Subcutaneous adipose tissue (tissue), 4 donors: ENCODE results near the gene SLC45A2. TPM values are rescaled to one million over a fixed set of nuclear protein-coding genes. Genes with fewer than 3 reads are reported as not detected.

Experiments
- CTCF ChIP-seq: fragments of 450-650 bp; IDR thresholded peaks from one replicate; pipeline ENCODE4 v1.5.1; 2016; ENCODE audit warnings: low read depth, mild to moderate bottlenecking, control low read depth, antibody characterized with exemption, moderate library complexity
- total RNA-seq, 4 donors: library from RNA; depleted of rRNA; stranded (reverse); fragments of >200 nt; gene quantifications; one replicate each; pipeline ENCODE4 v1.1.0, GENCODE V29; 2016

SLC45A2 gene
- total RNA-seq, 4 donors from 2014 or later = not detected

GRCh38 chr5:34013547-34013946 is 29.1 kb upstream of the SLC45A2 start:
- TF ChIP-seq CTCF = no peak

- no peak for TF ChIP-seq CTCF
These were observed 28.3 kb upstream of the SLC45A2 start for GRCh38 chr5:34012791-34013190.

- TF ChIP-seq CTCF = no peak
These were observed 27.0 kb upstream of the SLC45A2 start for GRCh38 chr5:34011536-34011935.

GRCh38 chr5:34009610-34010009 is 25.1 kb upstream of the SLC45A2 start:
- TF ChIP-seq CTCF = no peak

- TF ChIP-seq CTCF = no peak
These were observed 24.3 kb upstream of the SLC45A2 start for GRCh38 chr5:34008802-34009201.

- no peak for TF ChIP-seq CTCF
These were observed 23.4 kb upstream of the SLC45A2 start, which contains the start of gene AMACR for GRCh38 chr5:34007621-34008600. AMACR (minus strand) TSS chr5:34008050; CDS start chr5:34008019, 31 bp downstream.

- TF ChIP-seq CTCF = no peak
These were observed 22.7 kb upstream of the SLC45A2 start for GRCh38 chr5:34007201-34007620.
